Neural cell (in vitro differentiated cells): ENCODE measurements around the gene FCAR. TPM values are rescaled to one million over a fixed set of nuclear protein-coding genes. Genes with fewer than 3 reads are reported as not detected.
"Not testable (repeated sequence)": the region's sequence is repeated elsewhere in the genome, so short reads cannot be mapped to it uniquely, and the experiment has no call there.

Source experiments
- H2AFZ ChIP-seq: fragments of 200-600, 300-800 bp; sonication (generic), shearing (Covaris generic); 2 replicates; pipeline ENCODE4 v1.6.0; 2014; ENCODE audit warnings: low read depth, mild to moderate bottlenecking, antibody characterized with exemption, low read length, moderate library complexity
- H3F3A ChIP-seq: fragments of 200-600 bp; shearing (Covaris generic); 2 replicates; pipeline ENCODE4 v1.6.1; 2016; ENCODE audit warnings: mild to moderate bottlenecking, moderate library complexity, mixed read lengths, antibody characterized with exemption, low read length; ENCODE audit not compliant: insufficient read depth, poor library complexity, severe bottlenecking
- H3K27ac ChIP-seq: fragments of 200-600, 300-800 bp; sonication (generic), shearing (Covaris generic); 2 replicates; pipeline ENCODE4 v1.5.1; 2014; ENCODE audit warnings: mild to moderate bottlenecking, low read length, moderate library complexity
- H3K27me3 ChIP-seq: fragments of 300-800, 200-600 bp; sonication (generic), shearing (Covaris generic); 2 replicates; pipeline ENCODE4 v1.6.0; 2014; ENCODE audit warnings: mild to moderate bottlenecking, low read depth, low read length, moderate library complexity; ENCODE audit not compliant: insufficient read depth
- H3K36me3 ChIP-seq: fragments of 300-800, 200-600 bp; sonication (generic), shearing (Covaris generic); 2 replicates; pipeline ENCODE4 v1.5.1; 2014; ENCODE audit warnings: mild to moderate bottlenecking, antibody characterized with exemption, low read length, moderate library complexity; ENCODE audit not compliant: insufficient read depth
- H3K4me2 ChIP-seq: fragments of 300-800, 200-600 bp; sonication (generic), shearing (Covaris generic); 2 replicates; pipeline ENCODE4 v1.6.0; 2014; ENCODE audit warnings: mild to moderate bottlenecking, low read length
- H3K4me3 ChIP-seq: fragments of 300-800, 200-600 bp; sonication (generic), shearing (Covaris generic); 2 replicates; pipeline ENCODE4 v1.5.1; 2014; ENCODE audit warnings: mild to moderate bottlenecking, low read length, moderate library complexity
- H3K79me2 ChIP-seq: fragments of 200-600 bp; shearing (Covaris generic); replicated peaks from 2 replicates; pipeline ENCODE4 v1.6.0; 2014; ENCODE audit warnings: mild to moderate bottlenecking, low read length, moderate library complexity; ENCODE audit not compliant: insufficient read depth
- H3K9ac ChIP-seq: fragments of 300-800, 200-600 bp; sonication (generic), shearing (Covaris generic); 2 replicates; pipeline ENCODE4 v1.6.1; 2016; ENCODE audit warnings: mild to moderate bottlenecking, low read length, mixed read lengths
- H3K9me2 ChIP-seq: fragments of 200-600 bp; shearing (Covaris generic); 2 replicates; pipeline ENCODE4 v1.6.1; 2016; ENCODE audit warnings: mild to moderate bottlenecking, low read length, mixed read lengths; ENCODE audit not compliant: insufficient read depth
- H3K9me3 ChIP-seq: fragments of 200-600, 300-800 bp; sonication (generic), shearing (Covaris generic); 2 replicates; pipeline ENCODE4 v1.6.1; 2016; ENCODE audit warnings: mild to moderate bottlenecking, mixed run types, low read length, moderate library complexity, mixed read lengths
- H4K20me1 ChIP-seq: fragments of 200-600 bp; shearing (Covaris generic); 2 replicates; pipeline ENCODE4 v1.6.1; 2016; ENCODE audit warnings: mild to moderate bottlenecking, mixed run types; ENCODE audit not compliant: insufficient read depth
- EP300 ChIP-seq: fragments of 450-650 bp; conservative IDR thresholded peaks from 2 replicates; pipeline ENCODE4 v1.6.1; 2014; ENCODE audit warnings: antibody characterized with exemption, mild to moderate bottlenecking, moderate library complexity; ENCODE audit not compliant: poor library complexity, severe bottlenecking
- EZH2 ChIP-seq: fragments of 200-600, 300-800 bp; shearing (Covaris generic), sonication (generic); IDR thresholded peaks from 2 replicates; pipeline ENCODE4 v1.6.1; 2014; ENCODE audit warnings: antibody characterized with exemption, low read length, borderline replicate concordance, mild to moderate bottlenecking; ENCODE audit not compliant: insufficient read depth, poor library complexity, severe bottlenecking
- MXI1 ChIP-seq: fragments of 450-650 bp; conservative IDR thresholded peaks from 2 replicates; pipeline ENCODE4 v1.6.1; 2014; ENCODE audit warnings: antibody characterized with exemption, mild to moderate bottlenecking; ENCODE audit not compliant: poor library complexity, severe bottlenecking
- POLR2AphosphoS5 ChIP-seq: IDR thresholded peaks from 2 replicates; pipeline ENCODE4 v1.6.1; 2012
- RAD21 ChIP-seq: fragments of 450-650 bp; conservative IDR thresholded peaks from 2 replicates; pipeline ENCODE4 v1.6.1; 2014; ENCODE audit warnings: antibody characterized with exemption, mild to moderate bottlenecking, moderate library complexity
- SMC3 ChIP-seq: fragments of 450-650 bp; conservative IDR thresholded peaks from 2 replicates; pipeline ENCODE4 v1.6.1; 2014; ENCODE audit warnings: antibody characterized with exemption, mild to moderate bottlenecking, moderate library complexity; ENCODE audit not compliant: poor library complexity
- TAF1 ChIP-seq: IDR thresholded peaks from 2 replicates; pipeline ENCODE4 v1.6.1; 2012; ENCODE audit warnings: low read depth
- polyA plus RNA-seq: library from polyadenylated mRNA; depleted of rRNA; stranded (reverse); fragments of >200 nt; gene quantifications from 2 replicates; pipeline ENCODE4 v1.2.3, GENCODE V29; 2014
- TF ChIP-seq, protein P1 (sequence below): IDR thresholded peaks from 2 replicates; pipeline ENCODE4 v1.6.1; 2012; ENCODE audit warnings: borderline replicate concordance
- TF ChIP-seq, protein P2 (sequence below): fragments of 450-650 bp; IDR thresholded peaks from 2 replicates; pipeline ENCODE4 v1.5.1; 2014; ENCODE audit warnings: antibody characterized with exemption, mild to moderate bottlenecking, moderate library complexity; ENCODE audit not compliant: poor library complexity, severe bottlenecking

FCAR gene
- polyA plus RNA-seq, 1 donor from 2014 or later, result not detected

DNA sequence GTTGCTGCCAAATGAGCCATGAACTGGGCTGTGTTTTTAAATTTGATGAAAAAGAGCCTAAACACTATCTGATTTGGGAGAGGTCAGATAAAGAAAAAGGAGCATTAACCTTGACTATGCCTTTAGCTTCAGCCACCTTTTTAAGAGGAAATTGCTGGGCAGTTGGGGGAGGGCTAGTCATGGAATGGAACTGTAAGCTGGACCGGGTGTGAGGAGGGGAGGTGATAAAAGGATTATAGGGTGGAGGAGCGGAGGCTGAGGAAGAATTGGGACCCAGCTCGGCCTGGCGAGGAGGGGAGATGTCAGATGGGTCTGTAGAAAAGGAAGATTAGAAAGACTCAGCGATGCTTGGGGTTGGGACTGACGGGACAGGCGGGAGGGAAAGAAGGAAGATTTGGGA is 24.6 kb downstream of the FCAR start:
- H3K9me3 ChIP-seq, H3K9ac ChIP-seq, H3K4me2 ChIP-seq, H3K27ac ChIP-seq, H2AFZ ChIP-seq, H3K9me2 ChIP-seq, H3K27me3 ChIP-seq, H3K36me3 ChIP-seq, H3K4me3 ChIP-seq, H4K20me1 ChIP-seq, H3K79me2 ChIP-seq, H3F3A ChIP-seq: not testable (repeated sequence)

DNA sequence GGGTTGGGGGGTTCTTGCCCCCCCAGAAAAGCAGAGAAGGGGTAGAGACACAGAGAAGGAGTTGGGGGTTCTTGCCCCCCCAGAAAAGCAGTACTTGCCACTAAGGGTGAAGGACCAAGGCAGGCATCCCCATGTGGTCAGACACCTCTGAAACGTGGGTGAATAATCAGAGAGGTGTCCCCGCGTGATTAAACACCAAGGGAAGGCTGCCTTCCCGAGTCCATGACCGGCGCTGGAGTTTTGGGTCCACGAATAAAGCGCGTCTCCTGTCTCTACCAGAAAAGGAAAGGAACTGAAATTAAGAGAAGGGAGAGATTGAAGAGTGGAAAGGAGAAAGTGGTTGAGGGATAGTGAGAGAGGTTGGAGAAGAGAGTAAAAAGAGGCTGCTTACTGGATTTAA is 25.6 kb downstream of the FCAR start:
- H3K9me2 ChIP-seq, H3K27me3 ChIP-seq, H3K36me3 ChIP-seq, H2AFZ ChIP-seq, H3K9ac ChIP-seq, H3K9me3 ChIP-seq, H4K20me1 ChIP-seq, H3K4me3 ChIP-seq, H3F3A ChIP-seq, H3K4me2 ChIP-seq, H3K27ac ChIP-seq, H3K79me2 ChIP-seq: not testable (repeated sequence)

- not testable (repeated sequence) for H3K4me2 ChIP-seq, H3F3A ChIP-seq, H3K36me3 ChIP-seq, H3K9ac ChIP-seq, H3K9me3 ChIP-seq, H3K27me3 ChIP-seq, H4K20me1 ChIP-seq, H3K9me2 ChIP-seq, H3K27ac ChIP-seq, H3K4me3 ChIP-seq, H2AFZ ChIP-seq, H3K79me2 ChIP-seq
Observed at GRCh38 chr19:54901153-54901552, 27.1 kb downstream of the FCAR start.

DNA sequence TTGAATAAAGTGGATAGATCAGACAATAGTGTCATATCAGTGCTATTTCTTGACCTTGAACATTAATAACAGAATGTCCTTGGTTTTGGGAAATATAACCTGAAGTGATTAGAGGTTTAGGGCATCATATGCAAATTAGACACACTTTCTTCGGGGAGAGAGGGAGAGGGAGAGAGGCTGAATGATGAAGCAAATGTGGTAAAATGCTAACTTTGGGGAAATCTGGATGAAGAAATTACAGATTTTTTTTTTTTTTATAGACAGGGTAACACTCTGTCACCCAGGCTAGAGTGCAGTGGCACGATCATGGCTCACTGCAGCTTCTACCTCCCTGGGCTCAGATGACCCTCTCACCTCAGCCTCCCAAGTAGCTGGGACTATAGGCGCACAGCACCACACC is 28.0 kb downstream of the FCAR start:
- H3F3A ChIP-seq, result no peaks in the 10 kb centered on the region
- no peak overlapping the region for H3K4me2 ChIP-seq
- no peaks in the 10 kb centered on the region for H3K36me3 ChIP-seq
- H3K79me2 ChIP-seq, result no peaks in the 10 kb centered on the region
- H2AFZ ChIP-seq, result no peak overlapping the region
- no peak for TF ChIP-seq POLR2AphosphoS5
- no peak overlapping the region for H3K4me3 ChIP-seq
- no peaks in the 10 kb centered on the region for H3K9me2 ChIP-seq
- no peak overlapping the region for H3K9ac ChIP-seq
- H3K27me3 ChIP-seq, result no peaks in the 10 kb centered on the region
- no peaks in the 10 kb centered on the region for H4K20me1 ChIP-seq
- no peaks in the 10 kb centered on the region for H3K9me3 ChIP-seq
- no peak overlapping the region for H3K27ac ChIP-seq

DNA sequence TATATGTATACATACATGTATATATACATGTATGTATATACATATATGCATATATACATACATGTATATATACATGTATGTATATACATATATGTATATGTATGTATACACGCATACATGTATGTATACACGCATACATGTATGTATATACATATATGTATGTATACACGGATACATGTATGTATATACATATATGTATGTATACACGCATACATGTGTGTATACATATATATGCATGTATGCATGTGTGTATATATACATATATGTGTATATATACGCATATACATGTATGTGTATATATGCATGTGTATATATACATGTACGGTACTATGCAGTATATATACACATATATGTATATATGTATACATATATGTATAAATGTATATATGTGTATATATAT is 29.3 kb downstream of the FCAR start:
- no peaks in the 10 kb centered on the region for H4K20me1 ChIP-seq
- no peak overlapping the region for H3K27ac ChIP-seq
- no peaks in the 10 kb centered on the region for H3K27me3 ChIP-seq
- no peak overlapping the region for H3K4me3 ChIP-seq
- no peaks in the 10 kb centered on the region for H3K9me2 ChIP-seq
- H3K4me2 ChIP-seq, result no peak overlapping the region
- H3K79me2 ChIP-seq, result no peaks in the 10 kb centered on the region
- H2AFZ ChIP-seq, result no peak overlapping the region
- TF ChIP-seq TAF1 (no peak), RAD21 (no peak), SMC3 (no peak), EZH2 (no peak), MXI1 (no peak), POLR2AphosphoS5 (no peak), EP300 (no peak)
- TF ChIP-seq, protein P1, sequence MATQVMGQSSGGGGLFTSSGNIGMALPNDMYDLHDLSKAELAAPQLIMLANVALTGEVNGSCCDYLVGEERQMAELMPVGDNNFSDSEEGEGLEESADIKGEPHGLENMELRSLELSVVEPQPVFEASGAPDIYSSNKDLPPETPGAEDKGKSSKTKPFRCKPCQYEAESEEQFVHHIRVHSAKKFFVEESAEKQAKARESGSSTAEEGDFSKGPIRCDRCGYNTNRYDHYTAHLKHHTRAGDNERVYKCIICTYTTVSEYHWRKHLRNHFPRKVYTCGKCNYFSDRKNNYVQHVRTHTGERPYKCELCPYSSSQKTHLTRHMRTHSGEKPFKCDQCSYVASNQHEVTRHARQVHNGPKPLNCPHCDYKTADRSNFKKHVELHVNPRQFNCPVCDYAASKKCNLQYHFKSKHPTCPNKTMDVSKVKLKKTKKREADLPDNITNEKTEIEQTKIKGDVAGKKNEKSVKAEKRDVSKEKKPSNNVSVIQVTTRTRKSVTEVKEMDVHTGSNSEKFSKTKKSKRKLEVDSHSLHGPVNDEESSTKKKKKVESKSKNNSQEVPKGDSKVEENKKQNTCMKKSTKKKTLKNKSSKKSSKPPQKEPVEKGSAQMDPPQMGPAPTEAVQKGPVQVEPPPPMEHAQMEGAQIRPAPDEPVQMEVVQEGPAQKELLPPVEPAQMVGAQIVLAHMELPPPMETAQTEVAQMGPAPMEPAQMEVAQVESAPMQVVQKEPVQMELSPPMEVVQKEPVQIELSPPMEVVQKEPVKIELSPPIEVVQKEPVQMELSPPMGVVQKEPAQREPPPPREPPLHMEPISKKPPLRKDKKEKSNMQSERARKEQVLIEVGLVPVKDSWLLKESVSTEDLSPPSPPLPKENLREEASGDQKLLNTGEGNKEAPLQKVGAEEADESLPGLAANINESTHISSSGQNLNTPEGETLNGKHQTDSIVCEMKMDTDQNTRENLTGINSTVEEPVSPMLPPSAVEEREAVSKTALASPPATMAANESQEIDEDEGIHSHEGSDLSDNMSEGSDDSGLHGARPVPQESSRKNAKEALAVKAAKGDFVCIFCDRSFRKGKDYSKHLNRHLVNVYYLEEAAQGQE, result no peak
- TF ChIP-seq, protein P2, sequence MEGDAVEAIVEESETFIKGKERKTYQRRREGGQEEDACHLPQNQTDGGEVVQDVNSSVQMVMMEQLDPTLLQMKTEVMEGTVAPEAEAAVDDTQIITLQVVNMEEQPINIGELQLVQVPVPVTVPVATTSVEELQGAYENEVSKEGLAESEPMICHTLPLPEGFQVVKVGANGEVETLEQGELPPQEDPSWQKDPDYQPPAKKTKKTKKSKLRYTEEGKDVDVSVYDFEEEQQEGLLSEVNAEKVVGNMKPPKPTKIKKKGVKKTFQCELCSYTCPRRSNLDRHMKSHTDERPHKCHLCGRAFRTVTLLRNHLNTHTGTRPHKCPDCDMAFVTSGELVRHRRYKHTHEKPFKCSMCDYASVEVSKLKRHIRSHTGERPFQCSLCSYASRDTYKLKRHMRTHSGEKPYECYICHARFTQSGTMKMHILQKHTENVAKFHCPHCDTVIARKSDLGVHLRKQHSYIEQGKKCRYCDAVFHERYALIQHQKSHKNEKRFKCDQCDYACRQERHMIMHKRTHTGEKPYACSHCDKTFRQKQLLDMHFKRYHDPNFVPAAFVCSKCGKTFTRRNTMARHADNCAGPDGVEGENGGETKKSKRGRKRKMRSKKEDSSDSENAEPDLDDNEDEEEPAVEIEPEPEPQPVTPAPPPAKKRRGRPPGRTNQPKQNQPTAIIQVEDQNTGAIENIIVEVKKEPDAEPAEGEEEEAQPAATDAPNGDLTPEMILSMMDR, result no peak
- no peak overlapping the region for H3K9ac ChIP-seq
- H3F3A ChIP-seq, result no peaks in the 10 kb centered on the region
- H3K9me3 ChIP-seq, result no peaks in the 10 kb centered on the region
- H3K36me3 ChIP-seq, result no peaks in the 10 kb centered on the region
